Measurements from ENCODE around the gene RGS4.

GRCh38 chr1:163076446-163076845 is 7.3 kb downstream of the RGS4 start:
- TF ChIP-seq, protein P1, sequence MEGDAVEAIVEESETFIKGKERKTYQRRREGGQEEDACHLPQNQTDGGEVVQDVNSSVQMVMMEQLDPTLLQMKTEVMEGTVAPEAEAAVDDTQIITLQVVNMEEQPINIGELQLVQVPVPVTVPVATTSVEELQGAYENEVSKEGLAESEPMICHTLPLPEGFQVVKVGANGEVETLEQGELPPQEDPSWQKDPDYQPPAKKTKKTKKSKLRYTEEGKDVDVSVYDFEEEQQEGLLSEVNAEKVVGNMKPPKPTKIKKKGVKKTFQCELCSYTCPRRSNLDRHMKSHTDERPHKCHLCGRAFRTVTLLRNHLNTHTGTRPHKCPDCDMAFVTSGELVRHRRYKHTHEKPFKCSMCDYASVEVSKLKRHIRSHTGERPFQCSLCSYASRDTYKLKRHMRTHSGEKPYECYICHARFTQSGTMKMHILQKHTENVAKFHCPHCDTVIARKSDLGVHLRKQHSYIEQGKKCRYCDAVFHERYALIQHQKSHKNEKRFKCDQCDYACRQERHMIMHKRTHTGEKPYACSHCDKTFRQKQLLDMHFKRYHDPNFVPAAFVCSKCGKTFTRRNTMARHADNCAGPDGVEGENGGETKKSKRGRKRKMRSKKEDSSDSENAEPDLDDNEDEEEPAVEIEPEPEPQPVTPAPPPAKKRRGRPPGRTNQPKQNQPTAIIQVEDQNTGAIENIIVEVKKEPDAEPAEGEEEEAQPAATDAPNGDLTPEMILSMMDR (IDR thresholded peaks at IDR 0.05), result no peak
- no peak for TF ChIP-seq EZH2 (IDR thresholded peaks at IDR 0.05; ENCODE audit: borderline replicate concordance, insufficient read depth, low read depth, low read length, poor library complexity, severe bottlenecking)
